HG03354 (cell line): ENCODE results near the gene BMAL2.

Experiments used
- ATAC-seq: cut with Tn5 transposase; IDR thresholded peaks from one replicate; pipeline ENCODE4 v1.9.1; 2021; ENCODE audit warnings: mild to moderate bottlenecking; ENCODE audit not compliant: unreplicated experiment, poor library complexity, severe bottlenecking

BMAL2 gene

DNA sequence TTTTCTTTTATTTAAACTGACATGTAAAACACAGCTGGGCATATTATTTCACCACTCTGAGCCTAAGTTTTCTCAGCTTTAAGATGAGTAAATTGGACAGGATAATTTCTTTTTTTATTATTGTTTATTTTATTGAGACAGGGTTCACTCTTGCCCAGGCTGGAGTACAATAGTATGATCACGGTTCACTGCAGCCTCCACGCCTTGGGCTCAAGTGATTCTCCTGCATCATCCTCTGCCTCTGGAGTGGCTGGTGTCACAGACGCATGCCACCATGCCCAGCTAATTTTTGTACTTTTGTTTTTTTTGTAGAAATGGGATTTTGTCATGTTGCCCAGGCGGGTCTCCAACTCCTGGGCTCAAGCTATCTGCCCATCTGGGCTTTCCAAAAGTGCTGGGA lies 12.7 kb downstream of the BMAL2 start:
- no peak for ATAC-seq

DNA sequence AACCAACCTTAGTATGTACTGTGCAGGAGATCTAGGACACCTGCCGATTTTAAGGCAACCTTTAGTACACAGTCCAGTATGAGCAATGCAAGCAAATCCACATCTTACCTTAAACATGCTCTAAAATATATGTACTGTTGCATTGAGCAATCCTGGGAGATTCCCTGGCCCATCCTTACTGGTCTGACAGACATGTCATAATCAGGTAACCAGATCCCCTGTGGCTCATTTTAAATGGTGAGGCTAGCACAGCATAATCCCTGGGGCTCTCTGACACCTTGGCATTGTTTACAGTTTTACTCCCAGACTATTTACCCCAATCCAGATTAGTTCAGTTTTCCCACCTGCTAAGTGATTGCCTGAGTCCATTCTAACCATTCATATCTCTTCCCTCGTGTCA lies 15.1 kb downstream of the BMAL2 start:
- no peak for ATAC-seq

DNA sequence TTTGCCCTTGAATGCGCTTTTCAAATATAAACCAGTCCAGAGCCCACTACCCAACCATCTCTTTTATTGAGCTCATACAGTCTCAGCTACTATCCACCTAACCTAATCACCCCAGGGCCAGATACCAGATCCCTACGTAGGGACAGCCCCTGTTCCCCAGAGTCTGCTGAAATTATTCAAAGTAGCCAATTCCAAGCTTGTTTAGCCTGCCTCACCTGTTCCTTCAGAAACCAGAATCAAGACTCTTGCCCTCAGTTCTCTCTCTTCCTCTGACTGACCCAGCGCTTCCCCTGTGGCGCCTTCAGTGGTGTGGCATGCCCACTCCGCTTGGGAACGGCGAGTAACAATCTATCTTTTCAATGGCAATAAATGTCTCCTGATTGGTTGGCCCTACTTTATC lies 18.8 kb downstream of the BMAL2 start:
- ATAC-seq, result no peak

DNA sequence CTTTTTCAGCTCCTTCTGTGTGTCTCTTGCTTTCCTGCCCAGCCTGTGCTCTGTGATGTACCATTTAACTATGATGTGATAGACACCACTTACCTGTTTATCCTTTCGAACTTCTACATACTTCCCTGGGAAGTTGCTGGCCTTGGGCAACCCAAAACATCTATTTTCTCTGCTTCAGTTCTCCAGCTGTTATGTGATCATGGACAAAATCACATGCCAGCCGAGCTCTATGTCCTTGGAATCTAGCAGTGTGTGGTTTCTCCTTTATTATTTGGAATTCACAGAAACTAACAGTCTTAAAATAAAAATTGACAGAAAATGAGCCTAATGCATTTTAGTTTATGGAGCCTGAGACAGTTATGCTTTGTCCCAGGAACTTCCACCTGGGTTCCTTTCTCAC lies 22.9 kb downstream of the BMAL2 start:
- no peak for ATAC-seq

DNA sequence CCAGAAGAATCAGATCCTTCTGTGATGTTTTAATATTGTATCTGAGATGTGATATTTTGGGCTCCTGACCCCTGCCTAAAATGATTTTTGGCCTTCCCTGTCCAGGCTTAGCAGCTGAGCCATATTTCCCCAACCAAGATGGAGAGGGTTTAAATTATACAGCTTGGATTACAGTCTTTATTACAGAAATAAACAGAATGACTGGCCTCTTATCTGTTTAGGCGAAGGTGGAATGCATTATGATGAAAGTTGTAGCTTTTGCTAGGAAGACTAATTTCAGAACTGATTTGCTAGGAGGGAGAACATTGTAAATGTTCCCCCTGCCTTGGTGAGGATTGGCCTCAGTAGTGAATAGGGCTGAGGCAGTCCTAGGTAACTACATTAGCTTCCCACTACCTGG lies 23.3 kb downstream of the BMAL2 start:
- ATAC-seq, result no peak

DNA sequence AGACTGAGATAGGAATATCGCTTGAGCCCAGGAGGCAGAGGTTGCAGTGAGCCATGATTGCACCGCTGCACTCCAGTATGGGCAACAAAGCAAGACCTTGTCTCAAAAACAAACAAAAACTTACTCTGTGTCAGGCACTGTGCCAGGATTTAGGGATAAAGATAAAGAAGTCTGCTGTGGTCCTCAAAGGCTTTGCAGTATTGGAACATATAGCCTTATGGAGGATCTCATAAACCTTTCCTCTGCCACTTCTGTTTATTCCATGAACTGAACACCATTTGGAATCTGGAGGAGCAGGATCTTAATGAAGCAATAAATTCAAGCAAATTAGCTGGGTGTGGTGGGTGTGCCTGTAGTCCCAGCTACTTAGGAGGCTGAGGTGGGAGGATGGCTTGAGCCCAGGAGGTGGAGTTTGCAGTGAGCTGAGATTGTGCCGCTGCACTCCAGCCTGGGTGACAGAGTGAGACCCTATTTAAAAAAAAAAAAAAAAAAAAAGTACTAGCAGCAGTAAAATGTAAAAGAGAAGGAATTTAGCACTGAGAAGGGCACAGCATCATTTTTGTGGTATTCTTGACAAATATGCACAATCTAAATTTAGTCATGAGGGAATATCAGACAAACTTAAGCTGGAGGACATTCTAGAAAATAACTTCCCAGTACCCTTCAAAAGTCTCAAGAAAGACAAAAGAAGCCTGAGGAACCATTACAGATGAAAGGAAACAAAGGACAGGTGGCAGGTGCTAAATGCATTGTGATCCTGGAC lies 27.1 kb downstream of the BMAL2 start:
- no peak for ATAC-seq

DNA sequence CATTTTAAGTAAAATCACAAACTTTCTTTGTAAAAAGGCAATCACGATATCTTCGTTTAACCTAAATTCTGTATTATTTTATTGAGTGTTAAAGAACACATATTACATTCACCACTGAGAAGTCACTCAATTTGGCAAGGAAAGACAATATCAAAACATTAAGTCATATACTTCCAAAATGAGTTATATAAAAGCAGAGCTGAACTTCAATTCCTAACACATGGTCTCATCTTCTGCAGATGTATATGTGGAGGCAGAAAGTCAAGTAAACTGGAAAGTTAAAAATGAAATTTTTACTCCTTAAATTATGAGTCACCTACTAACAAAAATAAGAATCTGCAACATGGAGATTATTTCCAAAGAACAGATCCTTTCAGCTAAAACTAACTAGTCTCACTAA lies 28.7 kb downstream of the BMAL2 start:
- ATAC-seq, result no peak

DNA sequence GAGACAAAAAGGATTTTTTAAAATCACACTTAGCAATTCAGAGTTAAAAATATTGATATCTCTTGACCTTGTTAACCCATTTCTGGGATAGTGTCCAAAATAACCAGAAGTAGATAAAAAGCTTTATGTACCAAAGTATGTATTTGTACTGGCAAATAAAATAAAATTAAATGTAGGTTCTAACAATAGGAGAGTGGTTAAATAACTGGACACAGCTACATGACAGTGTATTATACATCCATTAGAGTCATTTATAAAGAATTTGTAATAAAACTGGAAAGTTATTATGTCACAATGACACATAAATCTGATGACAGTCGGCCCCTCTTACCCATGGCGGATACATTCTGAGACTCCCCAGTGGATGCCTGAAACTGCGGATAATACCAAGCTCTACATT lies 34.0 kb downstream of the BMAL2 start:
- no peak for ATAC-seq

DNA sequence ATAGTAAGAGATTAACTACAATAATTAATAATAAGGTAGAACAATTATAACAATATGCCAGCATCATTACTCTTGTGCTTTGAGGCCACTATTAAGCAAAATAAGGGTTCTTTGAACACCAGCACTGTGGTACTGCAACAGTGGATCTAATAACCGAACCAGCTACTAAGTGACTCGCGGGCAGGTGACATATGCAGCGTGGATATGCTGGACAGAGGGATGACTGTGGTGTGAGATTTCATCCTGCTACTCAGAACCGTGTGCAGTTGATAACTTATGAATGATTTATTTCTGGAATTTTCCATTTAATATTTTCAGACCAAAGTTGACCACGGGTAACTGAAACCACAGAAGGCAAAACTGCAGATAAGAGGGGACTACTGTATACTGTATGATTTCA lies 34.4 kb downstream of the BMAL2 start:
- ATAC-seq, result no peak

DNA sequence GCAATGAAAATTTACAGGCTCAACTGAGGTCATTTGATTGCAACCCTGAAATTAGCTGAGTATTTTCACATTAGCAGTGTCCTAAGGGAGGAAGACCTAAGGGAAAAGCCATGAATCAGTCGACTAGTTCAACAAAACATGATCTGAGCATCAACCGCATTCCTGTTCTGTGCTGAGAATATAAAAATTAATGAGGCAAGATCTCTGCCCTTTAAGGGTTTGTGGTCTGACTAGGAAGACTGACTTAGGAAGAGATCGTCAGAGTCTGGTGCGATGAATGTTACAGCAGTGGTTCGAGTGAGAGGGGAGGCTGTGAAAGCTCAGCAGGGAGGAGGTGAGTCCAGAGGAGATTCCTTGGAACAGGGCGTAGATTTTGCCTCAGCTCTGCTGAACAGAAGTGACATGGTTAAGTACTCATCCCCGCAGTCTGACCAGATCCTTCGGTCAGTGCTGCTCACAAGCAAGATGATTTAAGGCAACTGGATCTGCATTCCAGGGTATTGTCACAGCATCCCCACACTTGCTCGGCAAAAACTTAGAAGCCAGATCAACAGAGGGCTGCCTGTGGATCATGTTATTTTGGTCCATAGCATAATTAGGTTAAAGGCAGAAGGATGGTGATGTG lies 49.6 kb downstream of the BMAL2 start:
- ATAC-seq, result no peak
